ENCODE results near the gene PRTN3. TPM values are rescaled to one million over a fixed set of nuclear protein-coding genes. Genes with fewer than 3 reads are reported as not detected.

The PRTN3 gene
- total RNA-seq, 1 donor from 2014 or later = not detected

DNA sequence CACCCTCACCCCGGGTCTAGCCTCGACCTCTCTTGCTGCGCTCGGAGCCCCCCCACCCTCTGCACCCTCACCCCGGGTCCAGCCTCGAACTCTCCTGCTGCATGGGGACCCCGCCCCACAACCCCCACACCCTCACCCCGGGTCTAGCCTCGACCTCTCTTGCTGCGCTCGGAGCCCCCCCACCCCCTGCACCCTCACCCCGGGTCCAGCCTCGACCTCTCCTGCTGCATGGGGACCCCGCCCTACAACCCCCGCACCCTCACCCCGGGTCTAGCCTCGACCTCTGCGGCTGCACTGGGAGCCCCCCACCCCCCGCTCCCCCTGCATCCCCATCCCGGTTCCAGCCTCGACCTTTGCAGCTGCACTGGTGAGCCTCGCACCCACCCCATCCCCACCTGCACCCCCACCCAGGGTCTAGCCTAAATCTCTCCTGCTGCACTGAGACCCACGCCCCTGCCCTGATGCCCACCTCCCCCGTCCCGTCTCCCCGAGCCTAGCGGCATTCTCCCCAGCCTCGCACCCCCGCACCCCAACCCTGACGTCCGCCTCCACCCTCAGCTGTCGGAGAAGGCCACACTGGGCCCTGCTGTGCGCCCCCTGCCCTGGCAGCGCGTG, 20.4 kb downstream of the PRTN3 start:
- H3K27ac Mint-ChIP-seq (ENCODE audit: unreplicated experiment) = no peak overlapping the region
- no peak for DNase-seq (ENCODE audit: low spot score)
- H3K4me1 Mint-ChIP-seq (ENCODE audit: unreplicated experiment) = no peaks in the 10 kb centered on the region
- no peak overlapping the region for H3K4me3 Mint-ChIP-seq (ENCODE audit: unreplicated experiment)
- H3K27me3 Mint-ChIP-seq (ENCODE audit: unreplicated experiment) = peaks cover 11% of the 10 kb centered on the region
- TF ChIP-seq, protein P1, sequence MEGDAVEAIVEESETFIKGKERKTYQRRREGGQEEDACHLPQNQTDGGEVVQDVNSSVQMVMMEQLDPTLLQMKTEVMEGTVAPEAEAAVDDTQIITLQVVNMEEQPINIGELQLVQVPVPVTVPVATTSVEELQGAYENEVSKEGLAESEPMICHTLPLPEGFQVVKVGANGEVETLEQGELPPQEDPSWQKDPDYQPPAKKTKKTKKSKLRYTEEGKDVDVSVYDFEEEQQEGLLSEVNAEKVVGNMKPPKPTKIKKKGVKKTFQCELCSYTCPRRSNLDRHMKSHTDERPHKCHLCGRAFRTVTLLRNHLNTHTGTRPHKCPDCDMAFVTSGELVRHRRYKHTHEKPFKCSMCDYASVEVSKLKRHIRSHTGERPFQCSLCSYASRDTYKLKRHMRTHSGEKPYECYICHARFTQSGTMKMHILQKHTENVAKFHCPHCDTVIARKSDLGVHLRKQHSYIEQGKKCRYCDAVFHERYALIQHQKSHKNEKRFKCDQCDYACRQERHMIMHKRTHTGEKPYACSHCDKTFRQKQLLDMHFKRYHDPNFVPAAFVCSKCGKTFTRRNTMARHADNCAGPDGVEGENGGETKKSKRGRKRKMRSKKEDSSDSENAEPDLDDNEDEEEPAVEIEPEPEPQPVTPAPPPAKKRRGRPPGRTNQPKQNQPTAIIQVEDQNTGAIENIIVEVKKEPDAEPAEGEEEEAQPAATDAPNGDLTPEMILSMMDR (IDR thresholded peaks at IDR 0.05; ENCODE audit: unreplicated experiment) = no peak
- H3K9me3 Mint-ChIP-seq (ENCODE audit: unreplicated experiment) = no peaks in the 10 kb centered on the region
- H3K36me3 Mint-ChIP-seq (ENCODE audit: low read depth, unreplicated experiment) = no peaks in the 10 kb centered on the region

DNA sequence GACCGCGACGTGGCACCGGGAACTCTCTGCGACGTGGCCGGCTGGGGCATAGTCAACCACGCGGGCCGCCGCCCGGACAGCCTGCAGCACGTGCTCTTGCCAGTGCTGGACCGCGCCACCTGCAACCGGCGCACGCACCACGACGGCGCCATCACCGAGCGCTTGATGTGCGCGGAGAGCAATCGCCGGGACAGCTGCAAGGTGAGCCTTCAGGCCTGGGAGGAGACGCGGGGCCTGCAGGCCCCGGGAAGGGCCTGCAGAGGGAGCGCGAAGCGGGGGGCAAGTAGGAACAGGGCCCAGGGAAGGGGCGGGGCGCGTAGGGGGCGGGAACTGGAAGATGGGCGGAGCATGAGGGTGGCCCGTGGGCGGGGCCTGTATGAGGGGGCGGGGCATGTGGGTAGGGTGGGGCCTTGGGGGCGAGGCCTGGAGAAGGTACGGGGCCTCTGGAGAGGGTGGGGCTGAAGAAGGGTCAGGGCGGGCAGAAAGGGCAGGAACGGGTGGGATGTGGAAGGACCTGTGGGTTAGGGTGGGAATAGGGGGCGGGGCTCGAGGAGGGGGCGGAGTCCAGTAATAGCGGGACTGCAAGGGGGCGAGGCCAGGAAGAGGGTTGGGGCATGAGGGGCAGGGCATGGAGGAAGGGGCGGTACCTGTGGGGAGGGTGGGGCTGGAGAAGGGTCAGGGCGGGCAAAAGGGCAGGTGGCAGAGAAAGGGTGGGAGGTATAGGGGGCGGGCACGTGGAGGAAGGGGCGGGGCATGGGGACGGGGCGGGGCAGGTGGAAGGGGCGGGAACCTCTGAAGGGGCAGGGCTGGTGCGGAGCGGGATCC, 21.2 kb downstream of the PRTN3 start:
- no peak for DNase-seq (ENCODE audit: low spot score)
- H3K36me3 Mint-ChIP-seq (ENCODE audit: low read depth, unreplicated experiment) = no peaks in the 10 kb centered on the region
- H3K9me3 Mint-ChIP-seq (ENCODE audit: unreplicated experiment) = no peaks in the 10 kb centered on the region
- H3K4me1 Mint-ChIP-seq (ENCODE audit: unreplicated experiment) = no peaks in the 10 kb centered on the region
- H3K27ac Mint-ChIP-seq (ENCODE audit: unreplicated experiment) = no peak overlapping the region
- H3K27me3 Mint-ChIP-seq (ENCODE audit: unreplicated experiment) = peaks cover 11% of the 10 kb centered on the region
- no peak overlapping the region for H3K4me3 Mint-ChIP-seq (ENCODE audit: unreplicated experiment)
- TF ChIP-seq, protein P1 (IDR thresholded peaks at IDR 0.05; ENCODE audit: unreplicated experiment) = no peak

DNA sequence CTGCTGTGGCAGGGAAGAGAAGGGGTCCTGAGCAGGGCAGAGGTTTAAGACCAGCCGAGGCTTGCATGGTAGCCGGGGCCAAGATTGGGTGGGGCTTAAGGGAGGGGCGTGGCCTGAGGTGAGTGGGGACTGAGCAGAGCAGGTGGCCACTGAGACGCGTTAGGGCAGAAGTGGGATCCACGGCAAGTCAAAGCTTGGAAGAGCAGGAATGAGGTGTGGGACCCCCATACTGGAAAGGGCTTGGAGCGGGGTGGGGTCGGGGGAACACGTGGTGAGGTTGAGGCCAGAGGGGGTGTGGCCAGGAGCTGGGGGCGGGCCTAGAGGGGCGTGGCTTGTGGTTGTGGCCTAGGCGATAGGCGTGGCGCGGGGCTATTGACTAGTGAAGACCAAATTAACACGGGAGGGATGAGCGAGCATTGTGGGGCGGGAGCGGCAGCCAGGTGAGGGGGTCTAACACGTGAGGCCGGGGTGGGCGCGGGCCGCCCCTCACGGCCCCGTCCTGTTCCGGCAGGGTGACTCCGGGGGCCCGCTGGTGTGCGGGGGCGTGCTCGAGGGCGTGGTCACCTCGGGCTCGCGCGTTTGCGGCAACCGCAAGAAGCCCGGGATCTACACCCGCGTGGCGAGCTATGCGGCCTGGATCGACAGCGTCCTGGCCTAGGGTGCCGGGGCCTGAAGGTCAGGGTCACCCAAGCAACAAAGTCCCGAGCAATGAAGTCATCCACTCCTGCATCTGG, 21.9 kb downstream of the PRTN3 start:
- Mint-ChIP-seq H3K27me3 (ENCODE audit: unreplicated experiment) (peaks cover 13% of the 10 kb centered on the region), H3K4me3 (ENCODE audit: unreplicated experiment) (peak overlapping the region; percentile 24), H3K4me1 (ENCODE audit: unreplicated experiment) (no peaks in the 10 kb centered on the region), H3K9me3 (ENCODE audit: unreplicated experiment) (no peaks in the 10 kb centered on the region), H3K36me3 (ENCODE audit: low read depth, unreplicated experiment) (peaks cover 4% of the 10 kb centered on the region), H3K27ac (ENCODE audit: unreplicated experiment) (peak overlapping the region; percentile 30)
- DNase-seq (ENCODE audit: low spot score) = peak; percentile 56
- TF ChIP-seq, protein P1 (IDR thresholded peaks at IDR 0.05; ENCODE audit: unreplicated experiment) = no peak

DNA sequence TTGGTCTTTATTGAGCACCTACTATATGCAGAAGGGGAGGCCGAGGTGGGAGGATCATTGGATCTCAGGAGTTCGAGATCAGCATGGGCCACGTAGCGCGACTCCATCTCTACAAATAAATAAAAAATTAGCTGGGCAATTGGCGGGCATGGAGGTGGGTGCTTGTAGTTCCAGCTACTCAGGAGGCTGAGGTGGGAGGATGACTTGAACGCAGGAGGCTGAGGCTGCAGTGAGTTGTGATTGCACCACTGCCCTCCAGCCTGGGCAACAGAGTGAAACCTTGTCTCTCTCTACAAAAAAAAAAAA, 22.5 kb downstream of the PRTN3 start:
- no peaks in the 10 kb centered on the region for H3K4me1 Mint-ChIP-seq (ENCODE audit: unreplicated experiment)
- no peak overlapping the region for H3K27ac Mint-ChIP-seq (ENCODE audit: unreplicated experiment)
- H3K27me3 Mint-ChIP-seq (ENCODE audit: unreplicated experiment) = peaks cover 12% of the 10 kb centered on the region
- peaks cover 4% of the 10 kb centered on the region for H3K36me3 Mint-ChIP-seq (ENCODE audit: low read depth, unreplicated experiment)
- TF ChIP-seq, protein P1 (IDR thresholded peaks at IDR 0.05; ENCODE audit: unreplicated experiment) = no peak
- no peak for DNase-seq (ENCODE audit: low spot score)
- no peaks in the 10 kb centered on the region for H3K9me3 Mint-ChIP-seq (ENCODE audit: unreplicated experiment)
- no peak overlapping the region for H3K4me3 Mint-ChIP-seq (ENCODE audit: unreplicated experiment)

Measured in endothelial cell (in vitro differentiated cells).